ENCODE results near the gene IL4R. TPM values are rescaled to one million over a fixed set of nuclear protein-coding genes. Genes with fewer than 3 reads are reported as not detected.

IL4R gene
- total RNA-seq, 1 donor from 2014 or later: 14.0 TPM

DNA sequence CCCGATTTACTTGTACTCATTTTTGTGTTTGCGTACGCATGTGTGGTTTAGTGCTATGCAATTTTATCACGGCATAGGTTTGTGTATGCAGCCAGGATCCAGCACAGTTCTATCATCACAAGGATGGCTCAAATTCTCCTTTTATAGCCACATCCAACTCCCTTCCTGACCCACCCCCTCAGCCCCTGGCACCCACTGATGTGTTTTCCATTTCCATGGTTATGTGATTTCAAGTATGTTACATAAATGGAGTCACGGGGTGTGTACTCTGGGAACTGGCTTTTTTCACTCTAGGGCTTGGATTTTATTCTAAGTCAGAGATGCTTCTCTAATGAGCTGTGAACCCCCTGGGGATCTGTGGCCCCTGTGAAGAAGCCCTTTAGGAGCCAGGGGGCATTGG lies 16.8 kb downstream of the IL4R start:
- peak; percentile 31 for DNase-seq

DNA sequence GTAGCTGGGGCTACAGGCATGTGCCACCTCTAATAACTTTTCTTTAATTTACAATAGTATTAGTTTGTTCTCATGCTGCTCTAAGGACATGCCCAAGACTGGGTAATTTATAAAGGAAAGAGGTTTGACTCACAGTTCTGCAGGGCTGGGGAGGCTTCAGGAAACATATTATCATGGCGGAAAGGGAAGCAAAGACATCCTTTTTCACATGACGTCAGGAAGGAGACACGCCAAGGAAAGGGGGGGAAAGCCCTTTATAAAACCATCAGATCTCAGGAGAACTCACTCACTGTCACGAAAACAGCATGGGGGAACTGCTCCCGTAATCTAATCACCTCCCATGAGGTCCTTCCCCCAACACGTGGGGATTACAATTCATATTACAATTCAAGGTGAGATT lies 18.3 kb downstream of the IL4R start:
- DNase-seq: no peak

DNA sequence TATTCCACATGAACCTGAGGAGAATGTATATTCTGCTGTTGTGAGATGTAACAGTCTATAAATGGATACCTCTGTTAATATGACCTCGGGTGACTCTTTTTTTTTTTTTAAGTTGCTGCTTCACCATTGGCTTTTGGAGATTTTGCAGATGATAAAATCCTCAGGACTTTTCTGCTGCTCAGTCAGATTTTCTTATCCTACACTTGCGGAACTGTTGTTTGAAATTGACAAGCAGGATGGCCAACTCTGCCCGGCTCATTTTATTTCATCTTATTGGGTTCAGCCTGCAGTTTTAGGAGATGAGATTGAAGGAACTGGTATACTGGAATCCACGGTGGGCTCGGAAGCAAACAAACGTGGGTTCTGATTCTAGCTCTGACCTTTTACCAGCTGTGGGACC lies 19.3 kb downstream of the IL4R start:
- no peak for DNase-seq

DNA sequence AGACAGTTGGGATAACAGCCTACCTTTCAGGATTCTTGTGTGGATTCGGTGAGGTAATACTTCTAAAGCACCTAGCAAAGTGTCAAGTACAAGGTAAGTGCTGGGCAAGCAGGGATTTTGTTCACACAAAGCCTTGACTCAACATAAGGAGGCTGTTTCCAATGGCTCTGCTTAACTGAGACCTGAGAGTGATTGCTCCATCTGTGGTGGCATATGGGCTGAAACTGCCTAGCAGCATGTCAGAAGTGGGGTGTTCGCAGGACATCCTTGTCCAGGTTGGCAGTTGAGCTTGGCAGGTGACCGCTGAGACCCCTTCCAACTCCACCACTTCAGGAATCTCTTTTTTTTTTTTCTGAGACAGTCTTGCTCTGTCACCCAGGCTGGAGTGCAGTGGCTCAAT lies 19.8 kb downstream of the IL4R start:
- DNase-seq: no peak

DNA sequence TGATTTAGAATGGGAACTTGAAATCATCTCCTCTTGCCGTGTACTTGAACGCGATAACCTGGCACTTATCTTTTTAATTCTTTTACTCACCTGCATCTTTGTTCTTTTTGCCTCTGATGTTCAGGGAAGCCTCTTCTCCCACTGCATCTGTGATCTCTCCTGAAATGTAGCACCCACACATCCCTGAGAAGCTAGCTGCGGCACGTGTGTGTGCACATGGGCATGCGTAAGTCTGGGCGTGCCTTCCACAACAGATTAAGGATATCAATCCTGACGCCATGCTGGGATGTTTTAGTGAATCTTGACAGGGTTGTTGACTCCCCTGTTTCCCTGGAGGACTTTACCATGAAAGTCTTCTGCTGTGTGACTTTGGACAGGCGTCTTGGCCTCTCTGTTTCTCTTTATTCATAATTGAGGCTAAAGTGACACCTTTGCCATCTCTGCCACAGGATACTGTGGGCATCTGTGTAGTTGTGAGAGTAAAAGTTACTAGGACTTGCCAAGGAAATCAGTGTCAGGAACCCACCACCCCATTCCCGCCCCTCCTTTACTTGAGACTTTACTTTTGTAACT lies 20.5 kb downstream of the IL4R start:
- no peak for DNase-seq

DNA sequence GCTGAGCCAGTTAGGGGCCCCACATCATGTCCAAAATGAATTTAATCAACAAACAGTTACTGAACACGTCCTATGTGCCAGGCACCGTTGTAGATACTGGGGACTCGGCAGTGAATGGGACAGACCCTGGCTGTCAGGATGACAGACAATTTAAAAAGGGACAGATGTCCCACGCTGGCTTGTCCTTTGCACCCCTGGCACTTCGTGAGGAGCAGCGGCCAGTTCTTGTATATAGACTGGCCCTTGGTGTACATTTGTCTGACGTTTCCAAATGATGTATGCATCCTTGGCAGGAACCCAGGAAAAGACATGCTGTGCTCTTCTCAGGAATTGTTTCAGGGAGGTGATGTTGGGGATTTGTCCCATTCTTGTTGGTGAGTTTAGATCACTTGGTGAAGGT lies 21.1 kb downstream of the IL4R start:
- no peak for DNase-seq

DNA sequence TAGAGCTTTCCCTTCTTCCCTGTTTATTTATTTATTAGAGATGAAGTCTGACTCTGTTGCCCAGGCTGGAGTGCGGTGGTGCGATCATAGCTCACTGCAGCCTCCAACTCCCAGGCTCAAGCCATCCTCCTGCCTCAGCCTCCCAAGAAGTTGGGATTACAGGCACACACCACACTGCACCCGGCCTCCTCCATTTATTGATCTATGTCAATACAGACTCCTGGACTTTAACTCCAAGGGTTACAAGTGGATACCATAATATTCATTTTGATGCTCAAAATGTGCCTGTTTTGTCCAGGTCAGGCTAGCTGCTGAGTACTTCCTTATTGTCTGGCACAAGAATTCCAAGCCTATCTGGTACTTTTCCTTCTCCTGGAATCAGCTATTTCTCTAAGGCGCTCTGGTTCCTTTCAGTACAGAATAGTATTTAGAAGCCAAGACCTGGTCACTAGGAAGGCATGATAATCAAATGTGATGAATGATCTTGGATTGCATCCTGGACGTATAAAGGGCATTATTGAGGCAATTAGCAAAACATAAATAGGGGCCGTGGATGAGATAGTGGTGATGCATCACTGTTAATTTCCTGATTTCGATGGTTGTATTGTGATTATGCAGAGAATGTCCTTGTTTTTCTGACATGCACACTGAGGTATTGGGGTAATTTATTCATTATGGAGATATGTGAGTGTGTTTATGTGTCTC lies 21.7 kb downstream of the IL4R start:
- no peak for DNase-seq

DNA sequence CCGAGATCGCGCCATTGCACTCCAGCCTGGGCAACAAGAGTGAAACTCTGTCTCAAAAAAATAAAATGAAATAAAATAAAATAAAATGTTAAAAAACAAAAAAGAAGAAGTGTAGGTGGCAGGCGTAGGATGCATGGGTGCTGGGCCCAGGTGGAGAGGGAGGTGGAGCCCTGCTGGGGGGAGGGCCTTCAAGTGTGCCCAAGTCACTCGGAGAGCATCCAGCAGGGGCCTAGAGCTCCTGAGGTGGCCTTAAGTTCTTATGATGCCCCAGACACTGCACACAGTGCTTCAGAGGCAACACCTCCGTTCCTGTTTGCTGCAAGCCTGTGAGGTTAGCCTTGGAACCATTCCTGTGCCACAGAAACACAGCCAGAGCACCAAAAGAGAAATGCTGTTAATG lies 23.2 kb downstream of the IL4R start:
- DNase-seq: no peak

DNA sequence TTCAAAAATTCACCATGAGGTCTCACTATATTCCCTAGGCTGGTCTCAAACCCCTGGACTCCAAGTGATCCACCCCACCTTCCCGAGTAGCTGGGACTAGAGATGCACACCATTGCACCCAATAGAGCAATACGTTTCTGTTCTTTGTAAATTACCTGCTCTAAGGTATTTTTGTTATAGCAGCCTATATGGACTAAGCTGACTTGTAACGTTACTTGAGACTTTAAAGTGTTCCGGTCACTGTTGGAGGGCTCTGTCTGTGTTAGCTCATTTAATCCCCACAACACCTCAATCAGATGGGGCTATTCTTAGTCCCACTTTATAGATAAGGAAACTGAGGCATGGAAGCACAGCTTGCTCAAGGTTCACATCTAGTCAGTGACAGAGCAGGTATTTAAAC lies 25.4 kb downstream of the IL4R start:
- no peak for DNase-seq

DNA sequence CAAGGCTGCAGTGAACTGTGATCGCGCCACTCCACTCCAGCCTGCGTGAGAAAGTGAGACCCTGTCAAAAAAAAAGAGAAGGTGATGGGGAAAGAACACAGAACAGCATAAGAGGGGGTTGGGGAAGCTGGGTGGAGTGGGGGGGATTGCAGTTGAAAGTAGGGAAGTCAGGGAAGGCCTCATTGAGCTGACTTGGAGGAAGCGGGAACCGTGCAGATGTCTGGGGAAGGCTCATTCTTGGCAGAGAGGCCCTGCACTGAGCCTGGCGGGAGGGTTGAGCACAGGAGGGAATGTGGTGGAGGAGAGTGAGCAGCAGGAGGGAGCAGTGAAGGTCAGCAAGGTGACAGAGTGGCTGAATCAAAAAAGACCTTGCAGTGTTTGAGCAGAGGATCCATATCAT lies 26.9 kb downstream of the IL4R start:
- DNase-seq: no peak

DNA sequence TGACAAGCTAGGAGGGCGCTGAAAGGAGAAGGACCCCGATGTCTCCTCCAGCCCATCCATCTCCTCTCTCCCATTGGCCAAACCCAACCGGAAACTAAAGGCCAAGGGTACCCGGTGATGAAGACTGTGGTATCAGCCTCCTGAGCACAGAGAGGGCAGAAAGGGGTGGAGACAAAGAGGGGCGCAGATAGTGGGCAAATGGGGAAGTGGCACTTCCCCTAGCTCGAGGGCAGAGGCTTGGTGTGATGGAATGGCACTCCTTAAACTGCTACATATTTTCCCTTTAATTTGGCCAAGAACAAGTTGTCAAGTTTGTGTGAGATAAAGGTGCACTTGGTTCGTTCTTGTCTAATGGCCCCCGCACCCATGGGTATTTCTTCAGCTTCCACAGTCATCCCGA lies 27.8 kb downstream of the IL4R start:
- DNase-seq: no peak

DNA sequence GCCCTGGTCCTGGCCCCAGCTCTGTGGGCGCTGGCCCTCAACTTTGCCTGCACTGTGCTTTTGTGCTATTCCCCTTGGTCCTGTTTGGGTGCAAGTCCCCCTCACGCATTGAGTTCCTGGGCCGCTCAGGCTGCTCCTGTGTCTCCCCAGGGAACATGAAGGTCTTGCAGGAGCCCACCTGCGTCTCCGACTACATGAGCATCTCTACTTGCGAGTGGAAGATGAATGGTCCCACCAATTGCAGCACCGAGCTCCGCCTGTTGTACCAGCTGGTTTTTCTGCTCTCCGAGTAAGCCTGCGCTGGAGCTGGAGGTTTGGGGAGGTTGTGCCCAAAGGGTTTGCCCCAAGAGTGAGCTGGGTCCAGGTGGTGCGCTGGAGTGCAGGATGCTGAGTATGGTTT lies 28.2 kb downstream of the IL4R start:
- DNase-seq: no peak

DNA sequence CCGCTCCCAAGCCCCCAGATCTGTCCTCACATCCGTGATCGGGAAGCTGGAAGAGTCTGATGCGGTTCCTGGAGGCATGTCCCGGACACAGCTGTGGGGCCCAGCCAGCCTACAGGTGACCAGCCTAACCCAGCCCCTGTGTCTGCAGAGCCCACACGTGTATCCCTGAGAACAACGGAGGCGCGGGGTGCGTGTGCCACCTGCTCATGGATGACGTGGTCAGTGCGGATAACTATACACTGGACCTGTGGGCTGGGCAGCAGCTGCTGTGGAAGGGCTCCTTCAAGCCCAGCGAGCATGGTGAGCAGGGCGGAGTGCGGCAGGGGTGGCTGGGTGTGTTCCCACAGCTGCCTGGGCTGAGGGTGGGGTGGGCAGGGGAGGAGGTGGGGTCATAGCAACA lies 30.9 kb downstream of the IL4R start:
- DNase-seq: no peak

DNA sequence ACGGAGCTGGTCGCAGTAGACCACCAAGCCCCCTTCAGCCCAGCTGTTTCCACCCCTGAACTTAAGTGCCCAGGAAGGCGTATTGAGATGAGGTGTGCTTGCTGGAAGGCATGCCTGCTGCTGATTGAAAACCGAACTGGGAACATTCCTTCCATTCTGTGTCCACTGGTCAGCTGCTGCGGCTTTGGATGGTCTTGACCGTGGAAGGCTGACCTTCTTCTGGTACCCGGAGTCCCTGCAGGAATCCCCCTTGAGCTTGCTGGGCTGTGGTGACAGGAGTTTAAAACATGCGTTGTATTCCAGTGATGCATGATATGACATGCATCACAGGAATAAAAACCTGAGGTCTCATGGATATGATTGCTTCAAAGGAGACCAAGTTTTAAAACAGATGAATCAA lies 31.4 kb downstream of the IL4R start:
- DNase-seq: no peak

DNA sequence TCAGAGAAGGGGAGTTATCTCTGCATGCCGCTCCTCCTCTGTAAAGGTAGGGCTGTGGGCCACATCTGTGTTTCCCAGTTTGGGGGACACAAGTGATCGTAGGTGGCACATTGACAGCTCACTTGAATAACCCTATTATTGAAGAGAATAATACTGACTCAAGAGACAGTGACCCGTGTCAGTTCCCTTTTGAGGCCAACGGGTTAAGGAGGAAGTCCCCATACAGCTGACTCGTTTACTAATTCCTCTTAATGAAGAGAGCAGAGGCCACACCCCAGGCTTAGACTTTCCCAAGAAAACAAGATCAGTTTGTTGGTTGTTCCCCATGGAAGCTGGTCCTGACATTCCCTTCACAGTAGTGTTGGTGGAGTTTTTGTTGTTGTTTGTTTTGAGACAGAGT lies 33.0 kb downstream of the IL4R start:
- DNase-seq: no peak

DNA sequence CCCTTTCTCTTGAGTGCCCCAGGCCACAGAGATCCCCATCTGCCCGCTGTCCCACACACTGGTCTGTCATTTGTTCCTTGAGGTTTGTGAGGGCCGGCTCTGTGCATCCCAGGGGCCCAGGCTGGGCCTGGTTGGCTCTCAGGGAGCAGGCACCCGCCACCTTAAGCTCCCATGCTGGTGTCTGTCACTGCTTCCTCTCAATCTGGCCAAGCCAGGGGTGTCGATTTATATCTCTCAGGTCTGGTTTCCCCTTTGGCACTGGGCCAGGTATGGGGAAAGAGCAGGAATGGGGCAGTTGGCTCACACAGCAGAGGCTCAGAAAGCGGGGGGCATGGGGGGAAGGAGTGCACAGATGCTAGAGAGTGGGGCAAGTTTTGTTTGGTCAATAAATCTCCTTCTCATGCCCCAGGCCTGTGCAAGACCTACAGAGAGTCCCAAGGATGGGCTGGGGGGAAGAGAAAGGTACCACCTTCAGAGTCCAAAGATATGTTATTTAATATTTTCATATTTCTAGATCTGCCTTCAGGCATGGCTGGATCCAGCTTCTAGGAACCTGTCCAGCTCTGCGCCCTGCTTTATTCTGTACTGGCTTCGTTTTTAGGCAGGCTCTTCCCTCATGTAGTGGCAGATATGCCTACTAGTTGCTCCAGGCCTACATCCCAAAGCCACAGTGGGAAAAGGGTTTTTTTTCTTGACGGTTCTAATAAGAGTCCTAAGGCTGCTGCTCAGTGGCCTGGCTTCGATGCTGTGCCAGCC lies 34.3 kb downstream of the IL4R start:
- no peak for DNase-seq

DNA sequence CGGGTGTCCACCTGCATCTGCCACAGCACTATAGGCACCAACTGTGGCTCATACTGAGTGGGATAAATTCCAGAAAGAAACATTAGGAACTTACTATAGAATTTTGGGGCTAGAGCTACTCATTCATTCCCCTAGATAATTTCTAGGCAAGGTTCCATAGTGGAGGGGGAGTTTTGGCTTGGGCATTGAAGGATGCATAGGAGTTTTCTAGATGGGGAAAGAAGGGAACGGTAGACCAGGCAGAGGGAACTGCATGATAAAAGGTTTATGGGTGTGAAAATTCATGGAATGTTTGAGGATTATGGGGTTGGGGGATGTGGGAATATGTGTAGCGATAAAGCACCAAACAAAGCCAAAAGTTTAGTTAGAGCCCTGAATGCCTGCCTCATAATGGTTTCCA lies 35.5 kb downstream of the IL4R start:
- DNase-seq: no peak

DNA sequence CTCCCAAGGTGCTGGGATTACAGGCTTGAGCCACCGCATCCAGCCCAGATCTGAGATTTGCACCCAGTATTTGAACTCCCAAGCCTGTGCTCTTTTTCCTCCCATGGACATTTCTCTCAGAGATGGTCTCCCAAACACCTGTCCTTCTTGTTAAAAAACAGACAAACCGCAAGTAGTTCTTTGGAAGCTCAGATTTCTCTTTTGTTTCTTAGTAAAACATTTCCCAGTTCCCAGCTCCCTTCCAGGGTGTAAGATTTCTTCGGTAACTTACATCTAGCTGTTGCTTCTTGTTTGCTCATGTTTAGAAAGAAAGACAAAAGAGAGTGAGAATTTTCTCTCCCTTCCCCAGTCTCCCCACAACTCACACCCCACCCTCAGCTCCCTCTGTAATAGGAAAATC lies 36.2 kb downstream of the IL4R start:
- no peak for DNase-seq

DNA sequence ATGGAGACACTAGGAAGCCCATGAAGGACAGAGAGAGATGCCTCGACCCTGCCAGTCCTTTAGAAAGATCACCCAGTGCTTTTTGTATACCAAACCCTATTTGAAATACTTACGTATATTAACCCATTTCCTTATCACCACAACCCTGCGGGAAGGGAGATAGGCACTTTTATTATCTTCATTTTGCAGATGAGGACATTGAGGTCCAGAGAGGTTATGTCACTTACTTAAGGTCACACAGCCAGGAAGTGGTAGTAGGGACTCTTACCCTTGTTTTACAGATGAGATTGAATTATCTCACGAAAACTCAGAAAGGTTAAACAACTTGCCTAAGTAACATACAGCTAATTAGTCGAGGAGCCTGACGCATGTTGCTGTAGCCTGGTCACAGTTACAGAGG lies 38.2 kb downstream of the IL4R start:
- no peak for DNase-seq

DNA sequence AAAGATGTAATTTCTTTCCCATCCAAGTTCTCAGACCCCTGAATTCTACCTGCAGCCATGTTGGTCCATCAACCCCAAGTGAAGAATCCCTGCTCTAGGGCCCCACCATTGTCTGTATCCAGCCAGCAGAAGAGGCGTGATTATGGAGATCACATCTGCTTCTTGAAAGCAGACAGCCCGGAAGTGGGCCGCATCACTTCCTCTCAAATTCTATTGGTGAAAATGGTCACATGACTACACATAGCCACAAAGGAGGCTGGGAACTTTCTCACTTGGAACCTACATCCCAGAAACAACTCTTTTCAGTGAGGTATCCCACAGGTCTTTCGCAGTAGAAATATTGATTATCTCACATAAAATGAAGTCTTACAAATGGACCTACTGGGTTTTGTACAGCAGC lies 40.1 kb downstream of the IL4R start:
- DNase-seq: no peak

DNA sequence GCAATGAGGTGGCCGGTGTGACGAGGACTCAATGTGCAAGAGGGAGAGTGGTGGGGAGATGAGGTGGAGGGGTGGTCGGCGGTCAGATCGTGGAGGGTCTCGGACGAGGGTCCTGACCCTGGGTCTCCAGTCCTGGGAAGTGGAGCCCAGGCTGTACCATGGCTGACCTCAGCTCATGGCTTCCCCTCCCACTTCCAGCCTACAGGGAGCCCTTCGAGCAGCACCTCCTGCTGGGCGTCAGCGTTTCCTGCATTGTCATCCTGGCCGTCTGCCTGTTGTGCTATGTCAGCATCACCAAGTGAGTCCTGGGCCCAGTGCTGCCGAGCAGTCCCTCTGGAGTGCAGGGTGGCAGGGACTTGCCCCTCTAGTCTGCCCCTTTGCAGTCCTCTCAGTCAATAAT lies 41.8 kb downstream of the IL4R start:
- DNase-seq: no peak

DNA sequence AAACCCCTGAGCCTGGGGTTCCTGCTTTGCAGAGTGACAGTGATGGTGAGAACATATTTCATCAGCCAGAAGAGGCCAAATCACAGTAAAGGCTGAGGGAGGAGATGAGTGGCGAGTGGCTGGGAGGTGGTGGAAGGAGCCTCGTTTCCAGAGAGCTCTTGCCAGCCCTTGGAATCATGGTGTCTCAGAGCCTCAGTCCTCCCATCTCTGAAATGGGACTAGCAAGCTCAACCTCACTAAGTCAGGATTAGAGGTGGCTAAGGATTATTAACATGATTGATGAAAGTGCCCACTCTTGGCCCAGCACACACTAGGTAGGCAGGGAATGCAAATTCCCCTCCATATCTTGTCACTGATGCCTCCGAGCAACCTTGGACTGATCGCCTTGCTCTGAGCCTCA lies 43.0 kb downstream of the IL4R start:
- no peak for DNase-seq

DNA sequence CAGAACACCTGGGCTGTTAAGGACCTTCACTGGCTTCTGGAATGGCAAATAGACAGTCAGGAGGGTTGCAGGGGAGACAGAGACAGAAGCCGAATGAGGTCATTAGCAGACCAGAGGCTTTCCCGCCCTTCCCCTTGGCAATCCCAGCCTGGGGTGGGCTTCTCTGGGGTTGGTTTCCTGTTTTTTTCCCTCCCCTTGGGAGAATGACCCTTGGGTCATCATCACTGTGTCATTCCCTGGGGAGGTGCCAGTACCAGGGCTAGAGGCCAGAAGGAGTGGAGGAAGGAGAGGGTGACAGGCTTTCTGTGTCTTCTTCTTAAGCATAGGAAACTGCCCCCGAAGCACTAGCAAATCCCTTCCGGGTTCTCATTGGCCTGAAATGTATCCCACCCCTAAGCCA lies 45.3 kb downstream of the IL4R start:
- DNase-seq: no peak

DNA sequence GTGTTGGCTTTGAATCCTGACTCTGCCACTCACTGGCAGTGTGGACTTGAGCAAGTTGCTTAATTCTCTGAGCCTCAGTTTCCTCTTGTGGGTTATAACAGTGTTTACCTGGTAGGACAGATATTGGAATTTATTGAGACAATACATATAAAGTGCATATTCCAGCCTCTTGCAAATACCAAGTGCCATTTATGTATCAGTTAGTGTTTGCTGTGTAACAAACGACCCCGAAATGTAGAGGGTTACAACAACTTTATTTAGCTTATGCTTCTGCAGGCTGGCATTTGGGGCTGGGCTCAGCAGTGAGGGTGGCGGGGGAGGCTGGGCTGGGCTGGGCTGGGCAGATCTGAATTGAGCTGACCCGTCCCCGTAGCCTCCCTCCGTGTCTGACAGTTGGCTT lies 45.8 kb downstream of the IL4R start:
- no peak for DNase-seq
